Suprapubic skin (tissue), 4 donors: ENCODE results near the gene RAX. TPM values are rescaled to one million over a fixed set of nuclear protein-coding genes. Genes with fewer than 3 reads are reported as not detected.
A peak's percentile ranks its signal among the peaks of the same experiment; 100 is the strongest.

Experiments
- DNase-seq, 2 donors: peaks; one replicate each; pipeline ENCODE4 v3.0.0-alpha.2; 2019; ENCODE audit warnings: low spot score in 2 of 2
- H3K27ac ChIP-seq: fragments of 200-600 bp; sonication (generic); one replicate; pipeline ENCODE4 v1.5.1; 2019
- H3K27me3 ChIP-seq: fragments of 200-600 bp; sonication (generic); one replicate; pipeline ENCODE4 v1.5.1; 2019
- H3K36me3 ChIP-seq: fragments of 200-600 bp; sonication (generic); one replicate; pipeline ENCODE4 v1.5.1; 2019
- H3K4me1 ChIP-seq: fragments of 200-600 bp; sonication (generic); one replicate; pipeline ENCODE4 v1.5.1; 2019
- H3K4me3 ChIP-seq: fragments of 200-600 bp; sonication (generic); one replicate; pipeline ENCODE4 v1.5.1; 2019; ENCODE audit warnings: mild to moderate bottlenecking
- H3K9me3 ChIP-seq: fragments of 200-600 bp; sonication (generic); one replicate; pipeline ENCODE4 v1.5.1; 2019
- EP300 ChIP-seq: sonication (generic); formaldehyde crosslinking; IDR thresholded peaks from one replicate; pipeline ENCODE4 v1.6.1; 2017; ENCODE audit warnings: antibody characterized with exemption
- POLR2A ChIP-seq, 2 donors: fragments of 450-650 bp; IDR thresholded peaks; one replicate each; pipeline ENCODE4 v1.6.1; 2017; ENCODE audit warnings: antibody characterized with exemption in 2 of 2, mild to moderate bottlenecking in 2 of 2, moderate library complexity in 2 of 2
- POLR2AphosphoS5 ChIP-seq, 3 donors: sonication (generic); formaldehyde crosslinking; IDR thresholded peaks; one replicate each; pipeline ENCODE4 v1.6.1; 2017; ENCODE audit warnings: antibody characterized with exemption in 3 of 3
- WGBS: methylation state at CpG from one replicate; pipeline ENCODE4 v1.1.5; 2018; 5-methylcytosine and 5-hydroxymethylcytosine counted together
- total RNA-seq, 4 donors: library from RNA; depleted of rRNA; stranded (reverse); fragments of >200 nt; gene quantifications; one replicate each; pipeline ENCODE4 v1.1.0, GENCODE V29; 2016
- TF ChIP-seq, protein P1 (sequence below), 2 donors: fragments of 200-600 bp in 1 of 2; fragments of 450-650 bp in 1 of 2; sonication (generic) in 1 of 2; IDR thresholded peaks; one replicate each; pipeline ENCODE4 v1.5.1; 2016 to 2019; ENCODE audit warnings: antibody characterized with exemption in 2 of 2, mild to moderate bottlenecking in 1 of 2, moderate library complexity in 1 of 2

RAX gene
- total RNA-seq, 4 donors from 2014 or later = 0.18 TPM; not detected in 3

GRCh38 chr18:59274533-59274928 is 1.3 kb upstream of the RAX start:
- H3K4me1 ChIP-seq = peaks cover 22% of the 10 kb centered on the region
- no peak overlapping the region for H3K27ac ChIP-seq
- H3K9me3 ChIP-seq = no peaks in the 10 kb centered on the region
- no peak for DNase-seq
- TF ChIP-seq POLR2AphosphoS5 (IDR thresholded peaks at IDR 0.05) = no peak
- no peak for TF ChIP-seq POLR2A (IDR thresholded peaks at IDR 0.05)
- TF ChIP-seq, protein P1, sequence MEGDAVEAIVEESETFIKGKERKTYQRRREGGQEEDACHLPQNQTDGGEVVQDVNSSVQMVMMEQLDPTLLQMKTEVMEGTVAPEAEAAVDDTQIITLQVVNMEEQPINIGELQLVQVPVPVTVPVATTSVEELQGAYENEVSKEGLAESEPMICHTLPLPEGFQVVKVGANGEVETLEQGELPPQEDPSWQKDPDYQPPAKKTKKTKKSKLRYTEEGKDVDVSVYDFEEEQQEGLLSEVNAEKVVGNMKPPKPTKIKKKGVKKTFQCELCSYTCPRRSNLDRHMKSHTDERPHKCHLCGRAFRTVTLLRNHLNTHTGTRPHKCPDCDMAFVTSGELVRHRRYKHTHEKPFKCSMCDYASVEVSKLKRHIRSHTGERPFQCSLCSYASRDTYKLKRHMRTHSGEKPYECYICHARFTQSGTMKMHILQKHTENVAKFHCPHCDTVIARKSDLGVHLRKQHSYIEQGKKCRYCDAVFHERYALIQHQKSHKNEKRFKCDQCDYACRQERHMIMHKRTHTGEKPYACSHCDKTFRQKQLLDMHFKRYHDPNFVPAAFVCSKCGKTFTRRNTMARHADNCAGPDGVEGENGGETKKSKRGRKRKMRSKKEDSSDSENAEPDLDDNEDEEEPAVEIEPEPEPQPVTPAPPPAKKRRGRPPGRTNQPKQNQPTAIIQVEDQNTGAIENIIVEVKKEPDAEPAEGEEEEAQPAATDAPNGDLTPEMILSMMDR (IDR thresholded peaks at IDR 0.05) = no peak
- TF ChIP-seq EP300 = no peak
- 34% methylated on average over 18 of the region's 18 CpGs for WGBS
- H3K4me3 ChIP-seq = no peak overlapping the region
- H3K36me3 ChIP-seq = no peaks in the 10 kb centered on the region
- peaks cover 93% of the 10 kb centered on the region for H3K27me3 ChIP-seq

DNA sequence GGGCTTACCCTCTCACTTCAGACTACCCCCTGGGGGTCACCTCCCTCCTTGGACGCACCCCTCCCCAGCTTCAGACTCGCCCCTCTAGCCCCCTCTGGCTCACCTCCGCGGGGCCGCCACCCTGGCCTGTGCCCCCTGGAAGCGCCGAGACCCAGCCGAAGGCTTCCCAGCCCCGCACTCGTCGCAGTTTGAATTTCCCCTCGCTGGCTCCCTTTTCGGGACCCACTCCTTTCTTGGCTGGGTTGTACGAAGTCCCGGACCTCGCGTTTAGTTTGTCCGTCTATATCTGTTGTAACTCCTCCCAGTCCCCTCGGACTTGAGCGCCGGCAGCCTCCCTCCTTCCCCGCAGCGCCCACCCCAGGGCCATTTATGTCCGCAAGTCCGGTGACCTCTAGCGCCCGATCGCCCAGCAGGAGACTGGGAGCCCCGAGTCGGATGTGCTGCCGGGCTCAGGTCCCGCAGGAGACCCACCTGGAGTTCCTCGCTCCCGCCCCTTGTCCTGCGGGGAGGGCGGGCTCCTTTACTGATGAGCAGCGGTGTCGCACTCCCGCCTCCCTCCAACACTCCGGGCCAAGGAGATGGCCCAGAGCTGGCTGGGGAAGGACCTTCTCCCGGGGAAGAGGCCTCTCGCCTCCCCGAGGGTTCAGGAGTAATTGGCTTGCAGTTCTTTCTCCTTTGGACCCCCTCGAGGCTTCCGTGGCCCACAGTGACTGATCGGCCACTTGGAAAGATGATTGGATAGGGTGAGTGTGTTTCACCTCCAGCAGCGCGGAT is 692 bp upstream of the RAX start:
- Histone ChIP-seq H3K4me1 (peaks cover 27% of the 10 kb centered on the region), H3K4me3 (peak overlapping the region; percentile 47), H3K27me3 (peaks cover 94% of the 10 kb centered on the region), H3K9me3 (no peaks in the 10 kb centered on the region), H3K36me3 (no peaks in the 10 kb centered on the region), H3K27ac (no peak overlapping the region)
- WGBS = 14% methylated on average over 36 of the region's 48 CpGs
- DNase-seq = no peak
- TF ChIP-seq POLR2A (IDR thresholded peaks at IDR 0.05) = no peak
- TF ChIP-seq POLR2AphosphoS5 (IDR thresholded peaks at IDR 0.05) = no peak
- TF ChIP-seq, protein P1 (IDR thresholded peaks at IDR 0.05) = no peak
- no peak for TF ChIP-seq EP300

DNA sequence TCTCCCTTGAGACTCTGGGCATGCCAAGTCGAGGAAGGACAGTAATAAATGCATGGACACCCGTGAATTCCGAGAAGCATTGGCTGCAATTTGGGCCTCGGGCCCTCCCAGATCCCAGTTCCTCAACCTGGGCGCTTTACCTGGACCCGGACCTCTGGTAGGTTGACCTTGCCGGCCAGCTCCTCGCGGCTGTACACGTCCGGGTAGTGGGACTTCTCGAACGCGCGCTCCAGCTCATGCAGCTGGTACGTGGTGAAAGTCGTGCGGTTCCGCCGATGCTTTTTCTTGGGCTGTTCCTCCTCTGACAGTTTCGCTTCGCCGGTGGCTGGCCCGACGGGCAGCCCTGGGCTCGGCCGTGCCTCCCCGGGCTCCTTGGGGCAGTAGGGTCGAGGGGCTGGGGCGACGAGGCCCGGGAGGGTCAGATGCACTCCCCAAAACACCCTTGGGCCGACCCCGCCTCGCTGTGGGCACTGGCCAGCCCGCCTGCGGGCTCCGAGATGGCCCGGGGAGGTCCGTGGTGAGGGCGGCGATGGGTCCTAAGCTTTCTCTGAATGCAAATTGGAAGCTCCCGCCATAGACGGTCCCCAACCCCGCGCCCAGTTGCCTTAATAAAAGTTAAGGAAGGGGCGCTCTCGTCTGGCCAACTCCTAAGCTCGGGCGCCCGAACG is 899 bp downstream of the RAX start:
- TF ChIP-seq POLR2AphosphoS5 (IDR thresholded peaks at IDR 0.05) = no peak
- no peak for TF ChIP-seq POLR2A (IDR thresholded peaks at IDR 0.05)
- TF ChIP-seq, protein P1 (IDR thresholded peaks at IDR 0.05) = no peak
- no peak for TF ChIP-seq EP300
- Histone ChIP-seq H3K9me3 (no peaks in the 10 kb centered on the region), H3K36me3 (no peaks in the 10 kb centered on the region), H3K4me1 (peaks cover 43% of the 10 kb centered on the region), H3K4me3 (peak overlapping the region; percentile 47), H3K27ac (no peak overlapping the region), H3K27me3 (peaks cover 99% of the 10 kb centered on the region)
- no peak for DNase-seq
- WGBS = 4% methylated on average over 6 of the region's 52 CpGs

DNA sequence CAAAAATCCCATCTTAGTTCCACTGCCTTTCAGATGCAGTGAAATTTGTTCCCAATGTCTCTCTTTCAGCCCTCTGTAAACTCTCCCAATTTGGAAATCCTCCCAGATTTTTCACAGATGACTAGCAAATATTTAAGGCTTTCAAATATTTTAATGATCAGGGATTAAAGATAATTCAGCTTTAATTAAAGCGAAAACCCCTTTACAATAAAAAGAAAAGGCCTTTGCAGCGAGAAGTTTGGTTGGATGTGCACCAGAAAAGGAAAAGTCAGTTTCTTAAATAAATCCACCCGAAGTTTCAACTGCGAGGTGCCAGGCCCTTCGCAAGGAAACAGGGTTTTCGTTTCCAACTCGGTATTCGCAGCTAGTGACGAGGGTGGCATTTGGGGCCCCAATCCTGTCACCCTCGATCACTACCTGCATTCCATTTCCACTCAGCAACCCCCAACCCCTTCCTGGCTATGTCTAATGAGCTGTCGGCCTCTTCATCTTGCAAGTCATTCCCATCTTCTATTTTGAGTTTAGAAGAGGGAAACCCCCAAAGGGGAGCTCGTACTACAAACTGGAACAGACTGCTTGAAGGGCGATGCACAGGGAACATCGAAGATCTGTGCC is 1.5 kb downstream of the RAX start:
- H3K4me3 ChIP-seq = peak overlapping the region; percentile 47
- no peak for DNase-seq
- no peak overlapping the region for H3K27ac ChIP-seq
- H3K9me3 ChIP-seq = no peaks in the 10 kb centered on the region
- TF ChIP-seq EP300 (no peak), POLR2A (IDR thresholded peaks at IDR 0.05) (no peak), POLR2AphosphoS5 (IDR thresholded peaks at IDR 0.05) (no peak)
- TF ChIP-seq, protein P1 (IDR thresholded peaks at IDR 0.05) = no peak
- WGBS = 39% methylated on average over 14 of the region's 14 CpGs
- peaks cover 100% of the 10 kb centered on the region for H3K27me3 ChIP-seq
- H3K36me3 ChIP-seq = no peaks in the 10 kb centered on the region
- peaks cover 44% of the 10 kb centered on the region for H3K4me1 ChIP-seq
